DOHH2 (cell line): ENCODE results near the gene CACYBP.

Source experiments
- EZH2phosphoT487 ChIP-seq: fragments of 200-600 bp; sonication (generic); IDR thresholded peaks from 2 replicates; pipeline ENCODE4 v1.6.1; 2017; ENCODE audit warnings: borderline replicate concordance, mild to moderate bottlenecking, antibody characterized with exemption, low read length, moderate library complexity, mixed read lengths
- TF ChIP-seq, protein P1 (sequence below): fragments of 200-600 bp; sonication (generic); IDR thresholded peaks from one replicate; pipeline ENCODE4 v1.5.1; 2014; ENCODE audit warnings: antibody characterized with exemption, mild to moderate bottlenecking, low read depth, low read length; ENCODE audit not compliant: poor library complexity, severe bottlenecking

DNA sequence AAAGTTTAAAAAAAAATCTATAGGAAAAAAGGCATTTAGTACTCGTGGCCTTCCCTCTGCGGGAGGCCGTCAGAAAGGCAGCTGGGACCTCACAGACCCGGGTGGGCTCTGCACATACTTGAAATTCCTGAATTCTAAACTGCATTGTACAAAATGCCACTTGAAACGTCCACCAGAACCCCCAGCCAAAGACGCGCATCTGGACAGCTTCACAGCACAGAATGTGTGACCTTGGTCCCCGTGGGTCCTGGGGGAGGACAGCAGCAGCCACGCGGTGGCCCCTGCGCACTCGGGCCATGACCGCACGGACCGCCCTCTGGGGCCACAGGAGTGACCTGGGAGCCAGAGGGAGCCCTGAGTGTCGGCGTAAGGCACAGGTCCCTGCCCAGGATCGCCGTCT is 44.1 kb downstream of the CACYBP start:
- TF ChIP-seq, protein P1, sequence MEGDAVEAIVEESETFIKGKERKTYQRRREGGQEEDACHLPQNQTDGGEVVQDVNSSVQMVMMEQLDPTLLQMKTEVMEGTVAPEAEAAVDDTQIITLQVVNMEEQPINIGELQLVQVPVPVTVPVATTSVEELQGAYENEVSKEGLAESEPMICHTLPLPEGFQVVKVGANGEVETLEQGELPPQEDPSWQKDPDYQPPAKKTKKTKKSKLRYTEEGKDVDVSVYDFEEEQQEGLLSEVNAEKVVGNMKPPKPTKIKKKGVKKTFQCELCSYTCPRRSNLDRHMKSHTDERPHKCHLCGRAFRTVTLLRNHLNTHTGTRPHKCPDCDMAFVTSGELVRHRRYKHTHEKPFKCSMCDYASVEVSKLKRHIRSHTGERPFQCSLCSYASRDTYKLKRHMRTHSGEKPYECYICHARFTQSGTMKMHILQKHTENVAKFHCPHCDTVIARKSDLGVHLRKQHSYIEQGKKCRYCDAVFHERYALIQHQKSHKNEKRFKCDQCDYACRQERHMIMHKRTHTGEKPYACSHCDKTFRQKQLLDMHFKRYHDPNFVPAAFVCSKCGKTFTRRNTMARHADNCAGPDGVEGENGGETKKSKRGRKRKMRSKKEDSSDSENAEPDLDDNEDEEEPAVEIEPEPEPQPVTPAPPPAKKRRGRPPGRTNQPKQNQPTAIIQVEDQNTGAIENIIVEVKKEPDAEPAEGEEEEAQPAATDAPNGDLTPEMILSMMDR, result no peak
- no peak for TF ChIP-seq EZH2phosphoT487
